ENCODE results near the gene FANCG.

FANCG gene

GRCh38 chr9:35056571-35057270 lies 23.0 kb downstream of the FANCG start:
- no peak overlapping the region for H2AFZ ChIP-seq (ENCODE audit: low read depth, low read length)
- TF ChIP-seq CTCF (IDR thresholded peaks at IDR 0.05; ENCODE audit: borderline replicate concordance, extremely low read depth, low read length, poor library complexity, severe bottlenecking) = no peak
- TF ChIP-seq EZH2 (IDR thresholded peaks at IDR 0.05; ENCODE audit: borderline replicate concordance, low read depth, low read length, severe bottlenecking) = no peak
- 0 out of 3 replicates have a peak, but pooled peaks have one; percentile 13 for ATAC-seq (ENCODE audit: insufficient read depth, low read depth)
- no peak overlapping the region for H3K4me2 ChIP-seq (ENCODE audit: insufficient read depth, low read length)
- H3K4me3 ChIP-seq (ENCODE audit: low read depth in 1 of 2, low read length in 2 of 2) = no peak overlapping the region
- no peaks in the 10 kb centered on the region for H3K9me3 ChIP-seq (ENCODE audit: insufficient read depth, low read length, severe bottlenecking)
- H3K9ac ChIP-seq (ENCODE audit: low read depth, low read length) = no peak overlapping the region
- H3K36me3 ChIP-seq (ENCODE audit: insufficient read depth, low read length) = peaks cover 86% of the 10 kb centered on the region
- no peaks in the 10 kb centered on the region for H3K27me3 ChIP-seq (ENCODE audit: insufficient read depth, low read length, poor library complexity)
- H3K79me2 ChIP-seq (ENCODE audit: insufficient read depth, low read length) = no peaks in the 10 kb centered on the region
- DNase-seq = no peak
- H3K4me1 ChIP-seq (ENCODE audit: insufficient read depth, low read length) = no peaks in the 10 kb centered on the region
- H3K27ac ChIP-seq (ENCODE audit: low read length) = no peak overlapping the region
- peaks cover 24% of the 10 kb centered on the region; the same call in 1 of the 2 replicates for H4K20me1 ChIP-seq (ENCODE audit: insufficient read depth, low read length)

- no peak for TF ChIP-seq EZH2 (IDR thresholded peaks at IDR 0.05; ENCODE audit: borderline replicate concordance, low read depth, low read length, severe bottlenecking)
- TF ChIP-seq CTCF (IDR thresholded peaks at IDR 0.05; ENCODE audit: borderline replicate concordance, extremely low read depth, low read length, poor library complexity, severe bottlenecking) = no peak
- Histone ChIP-seq H3K9me3 (ENCODE audit: insufficient read depth, low read length, severe bottlenecking) (no peaks in the 10 kb centered on the region), H3K4me1 (ENCODE audit: insufficient read depth, low read length) (no peaks in the 10 kb centered on the region), H3K4me3 (ENCODE audit: low read depth in 1 of 2, low read length in 2 of 2) (no peak overlapping the region), H3K27ac (ENCODE audit: low read length) (no peak overlapping the region), H2AFZ (ENCODE audit: low read depth, low read length) (no peak overlapping the region), H3K79me2 (ENCODE audit: insufficient read depth, low read length) (no peaks in the 10 kb centered on the region), H3K4me2 (ENCODE audit: insufficient read depth, low read length) (no peak overlapping the region), H4K20me1 (ENCODE audit: insufficient read depth, low read length) (peaks cover 12% of the 10 kb centered on the region; the same call in 1 of the 2 replicates), H3K27me3 (ENCODE audit: insufficient read depth, low read length, poor library complexity) (no peaks in the 10 kb centered on the region), H3K9ac (ENCODE audit: low read depth, low read length) (no peak overlapping the region), H3K36me3 (ENCODE audit: insufficient read depth, low read length) (peaks cover 74% of the 10 kb centered on the region)
- no peak for DNase-seq
- no peak for ATAC-seq (ENCODE audit: insufficient read depth, low read depth)
Measured at GRCh38 chr9:35054871-35055644, 24.7 kb downstream of the FANCG start.

GRCh38 chr9:35054185-35054835 lies 25.4 kb downstream of the FANCG start:
- Histone ChIP-seq H3K4me1 (ENCODE audit: insufficient read depth, low read length) (no peaks in the 10 kb centered on the region), H3K36me3 (ENCODE audit: insufficient read depth, low read length) (peaks cover 68% of the 10 kb centered on the region), H3K4me2 (ENCODE audit: insufficient read depth, low read length) (no peak overlapping the region), H3K27me3 (ENCODE audit: insufficient read depth, low read length, poor library complexity) (no peaks in the 10 kb centered on the region), H3K9ac (ENCODE audit: low read depth, low read length) (no peak overlapping the region), H3K9me3 (ENCODE audit: insufficient read depth, low read length, severe bottlenecking) (no peaks in the 10 kb centered on the region), H2AFZ (ENCODE audit: low read depth, low read length) (no peak overlapping the region), H3K27ac (ENCODE audit: low read length) (no peak overlapping the region), H4K20me1 (ENCODE audit: insufficient read depth, low read length) (peaks cover 5% of the 10 kb centered on the region; the same call in 1 of the 2 replicates), H3K4me3 (ENCODE audit: low read depth in 1 of 2, low read length in 2 of 2) (no peak overlapping the region), H3K79me2 (ENCODE audit: insufficient read depth, low read length) (no peaks in the 10 kb centered on the region)
- ATAC-seq (ENCODE audit: insufficient read depth, low read depth) = peak; percentile 23; the same call in 1 of the 3 replicates
- no peak for TF ChIP-seq EZH2 (IDR thresholded peaks at IDR 0.05; ENCODE audit: borderline replicate concordance, low read depth, low read length, severe bottlenecking)
- no peak for TF ChIP-seq CTCF (IDR thresholded peaks at IDR 0.05; ENCODE audit: borderline replicate concordance, extremely low read depth, low read length, poor library complexity, severe bottlenecking)
- DNase-seq = no peak

Data from DND-41 (cell line).